Activated naive CD8-positive, alpha-beta T cell treated with anti-CD3 and anti-CD28 coated beads for 36 hours (primary cell): Measurements from ENCODE around the gene IFNW1. TPM values are rescaled to one million over a fixed set of nuclear protein-coding genes. Genes with fewer than 3 reads are reported as not detected.
"Not testable (repeated sequence)": the region's sequence is repeated elsewhere in the genome, so short reads cannot be mapped to it uniquely, and the experiment has no call there.

ENCODE experiments used
- DNase-seq: peaks from one replicate; pipeline ENCODE4 v3.0.0; 2021
- H3K27ac Mint-ChIP-seq: one replicate; pipeline ENCODE4 v1.8.0; 2022; ENCODE audit warnings: mild to moderate bottlenecking, moderate library complexity, mixed read lengths
- H3K27me3 Mint-ChIP-seq: one replicate; pipeline ENCODE4 v1.8.0; 2022; ENCODE audit warnings: mild to moderate bottlenecking, mixed read lengths
- H3K36me3 Mint-ChIP-seq: one replicate; pipeline ENCODE4 v1.8.0; 2021; ENCODE audit warnings: mild to moderate bottlenecking, mixed read lengths
- H3K4me1 Mint-ChIP-seq: one replicate; pipeline ENCODE4 v1.8.0; 2021; ENCODE audit warnings: mixed read lengths
- H3K4me3 Mint-ChIP-seq: one replicate; pipeline ENCODE4 v1.8.0; 2022; ENCODE audit warnings: mild to moderate bottlenecking, moderate library complexity, mixed read lengths
- H3K9me3 Mint-ChIP-seq: one replicate; pipeline ENCODE4 v1.8.0; 2022; ENCODE audit warnings: mixed read lengths
- total RNA-seq, 2 experiments: library from RNA; stranded (reverse); gene quantifications; one replicate each; pipeline ENCODE4 v1.2.3, GENCODE V29; 2021

Gene IFNW1
- total RNA-seq, result under 1 TPM in 1 of 2 experiments, not detected in 1; 0.10 TPM

DNA sequence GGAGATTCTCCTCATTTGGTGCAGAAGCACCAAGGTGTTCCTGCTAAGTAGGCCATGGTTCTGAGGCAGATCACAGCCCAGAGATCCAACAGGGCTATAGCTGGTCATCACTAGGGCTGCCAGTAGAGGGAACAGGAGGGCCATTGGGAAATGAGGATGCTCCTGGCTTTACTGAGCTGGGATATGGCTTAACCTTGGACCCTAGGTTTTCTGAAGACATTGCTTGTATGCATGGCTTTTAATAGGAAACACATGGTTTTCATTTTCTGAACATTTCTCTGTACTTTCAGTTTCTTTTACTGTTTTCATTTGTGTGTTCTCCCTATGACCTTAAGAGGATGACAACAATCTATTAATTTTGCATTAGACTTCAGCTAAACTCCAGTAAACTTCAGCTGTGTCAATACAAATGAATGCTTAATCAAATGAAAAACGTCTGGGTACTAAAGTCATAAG, at the start of gene IFNW1:
IFNW1 (minus strand) TSS at position 406 of the 456 bp plus-strand sequence; CDS start at position 144, 262 bp downstream.
- peaks cover 4% of the 10 kb centered on the region for H3K9me3 Mint-ChIP-seq
- H3K27ac Mint-ChIP-seq, result no peak within 1 kb of the TSS
- no peak within 1 kb of the TSS for H3K4me3 Mint-ChIP-seq
- no peaks in the 10 kb centered on the region for H3K27me3 Mint-ChIP-seq
- DNase-seq, result no peak
- H3K36me3 Mint-ChIP-seq, result no peaks in the 10 kb centered on the region
- peaks cover 20% of the 10 kb centered on the region for H3K4me1 Mint-ChIP-seq

DNA sequence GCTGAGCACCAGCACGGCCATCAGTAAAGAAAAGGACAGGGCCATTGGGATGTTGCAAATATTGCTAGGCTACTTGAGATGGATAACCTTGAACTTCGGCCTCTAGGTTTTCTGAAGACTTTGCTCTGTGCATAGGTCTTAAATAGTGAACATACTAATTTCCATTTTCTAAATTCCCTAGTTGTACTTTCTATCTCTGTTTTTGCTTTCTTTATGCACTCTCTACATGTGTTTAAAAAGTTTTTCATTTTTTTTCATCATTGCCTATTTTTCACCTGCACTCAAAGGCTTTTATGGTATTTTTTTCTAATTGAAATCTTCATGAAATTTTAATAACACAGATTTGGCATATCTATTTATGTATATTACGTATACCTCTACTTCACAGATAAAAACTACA, 45.9 kb upstream of the IFNW1 start, which contains the start of gene IFNA4:
IFNA4 (minus strand) TSS at position 101 of the 400 bp plus-strand sequence; CDS start at position 45, 56 bp downstream.
- DNase-seq, H3K36me3 Mint-ChIP-seq, H3K9me3 Mint-ChIP-seq, H3K4me1 Mint-ChIP-seq, H3K27ac Mint-ChIP-seq, H3K4me3 Mint-ChIP-seq, H3K27me3 Mint-ChIP-seq: not testable (repeated sequence)

DNA sequence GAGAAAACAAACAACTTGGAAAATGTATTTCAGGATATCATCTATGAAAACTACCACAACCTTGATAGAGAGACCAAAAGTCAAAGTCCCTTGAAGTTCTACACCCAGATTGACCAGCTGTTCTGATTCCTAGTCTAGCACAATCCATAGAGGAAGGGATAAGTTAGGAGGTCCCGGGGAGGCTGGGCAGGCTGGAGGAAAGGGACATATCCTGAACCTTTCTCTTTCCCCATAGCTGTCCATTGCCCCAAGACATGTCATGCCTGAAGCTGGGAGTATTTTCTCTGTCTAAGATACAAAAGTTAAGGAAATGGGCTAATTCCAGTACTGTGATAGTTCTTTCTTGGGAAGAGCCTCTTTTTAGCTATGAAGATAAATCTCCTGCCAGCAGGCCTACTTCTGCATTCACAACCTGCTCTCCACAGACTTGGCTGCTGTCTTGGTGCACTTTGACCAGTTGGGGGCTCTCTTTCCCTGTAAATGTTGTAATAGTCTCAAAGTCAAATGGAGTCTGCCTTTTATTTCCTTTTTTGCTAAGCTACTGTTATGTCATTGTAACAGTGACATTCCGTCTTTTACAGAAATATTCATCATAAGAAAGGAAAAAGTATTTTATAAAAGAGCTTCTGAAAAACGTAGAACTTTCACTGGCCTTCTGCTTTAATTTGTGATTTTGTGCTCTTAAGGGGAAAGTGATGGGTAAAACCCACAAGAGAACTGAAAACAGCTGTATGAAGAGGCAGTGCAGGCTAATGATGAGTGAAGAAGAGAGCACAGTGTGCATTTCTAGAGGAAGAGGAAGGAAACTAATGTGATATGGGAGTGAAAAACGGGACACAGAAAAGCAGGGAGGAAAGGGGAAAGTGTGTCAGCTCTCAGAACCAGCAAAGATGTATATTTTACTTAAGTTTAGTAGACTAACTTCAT, 41.4 kb upstream of the IFNW1 start:
- H3K36me3 Mint-ChIP-seq, H3K9me3 Mint-ChIP-seq, H3K27ac Mint-ChIP-seq, H3K4me3 Mint-ChIP-seq, H3K4me1 Mint-ChIP-seq, H3K27me3 Mint-ChIP-seq: not testable (repeated sequence)
- peak; percentile 15 for DNase-seq

DNA sequence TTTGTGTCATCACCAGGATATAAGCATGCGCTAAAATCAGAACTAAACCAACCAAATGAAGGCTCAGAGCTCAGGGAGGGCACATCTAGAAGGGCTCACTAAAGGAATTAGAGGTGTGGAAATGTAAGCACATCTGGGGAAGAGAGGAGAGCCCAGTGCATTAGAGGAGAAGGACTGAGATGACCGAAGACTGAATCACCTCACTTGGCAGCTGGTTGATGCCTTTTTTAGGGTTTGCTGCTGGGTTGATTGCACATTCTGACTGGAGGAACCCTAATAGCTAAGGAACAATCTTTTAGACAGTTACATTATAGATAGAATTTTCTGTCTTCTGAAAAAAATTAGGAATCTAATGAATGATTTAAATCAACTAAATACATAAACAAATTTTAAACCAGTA, 33.0 kb upstream of the IFNW1 start:
- H3K36me3 Mint-ChIP-seq, result no peaks in the 10 kb centered on the region
- no peak overlapping the region for H3K27ac Mint-ChIP-seq
- H3K4me3 Mint-ChIP-seq, result no peak overlapping the region
- H3K27me3 Mint-ChIP-seq, result no peaks in the 10 kb centered on the region
- no peaks in the 10 kb centered on the region for H3K4me1 Mint-ChIP-seq
- H3K9me3 Mint-ChIP-seq, result no peaks in the 10 kb centered on the region
- no peak for DNase-seq

DNA sequence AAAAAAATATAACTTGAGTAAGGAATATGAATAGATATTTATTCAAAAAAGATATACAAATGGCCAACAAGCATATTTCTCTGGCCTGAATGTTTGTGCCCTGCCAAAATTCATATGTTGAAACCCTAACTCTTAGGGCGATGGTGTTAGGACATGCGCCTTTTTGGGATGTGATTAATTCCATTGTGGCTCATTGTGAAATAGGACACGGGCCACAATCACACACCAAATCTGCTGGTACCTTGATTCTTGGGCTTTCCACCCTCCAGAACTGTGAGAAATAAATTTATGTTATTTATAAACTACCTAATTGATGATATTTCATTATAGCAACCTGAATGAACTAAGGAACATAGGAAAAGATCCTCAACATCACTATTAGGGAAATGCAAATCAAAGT, 30.5 kb upstream of the IFNW1 start:
- no peaks in the 10 kb centered on the region for H3K27me3 Mint-ChIP-seq
- no peaks in the 10 kb centered on the region for H3K36me3 Mint-ChIP-seq
- no peaks in the 10 kb centered on the region for H3K9me3 Mint-ChIP-seq
- no peak overlapping the region for H3K27ac Mint-ChIP-seq
- DNase-seq, result no peak
- H3K4me3 Mint-ChIP-seq, result no peak overlapping the region
- no peaks in the 10 kb centered on the region for H3K4me1 Mint-ChIP-seq

DNA sequence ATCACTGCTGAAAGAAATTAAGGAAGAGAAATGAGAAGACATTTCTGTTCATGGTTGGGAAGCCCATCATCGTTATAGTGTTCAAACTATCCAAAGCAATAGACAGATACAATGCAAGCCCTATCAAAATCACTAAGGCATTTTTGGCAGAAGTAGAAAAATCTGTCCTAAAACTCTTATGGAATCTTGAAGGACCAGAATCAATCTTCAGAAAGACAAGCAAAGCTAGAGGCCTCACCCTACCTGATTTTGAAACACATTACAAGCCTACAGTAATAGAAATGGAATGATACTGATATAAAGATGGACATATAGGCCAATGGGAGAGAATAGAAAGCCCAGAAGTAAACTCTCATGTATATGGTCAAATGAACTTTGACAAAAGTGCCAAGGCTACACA, 29.7 kb upstream of the IFNW1 start:
- Mint-ChIP-seq H3K27ac (no peak overlapping the region), H3K9me3 (no peaks in the 10 kb centered on the region), H3K4me3 (no peak overlapping the region), H3K36me3 (no peaks in the 10 kb centered on the region), H3K4me1 (peaks cover under 1% of the 10 kb centered on the region), H3K27me3 (no peaks in the 10 kb centered on the region)
- DNase-seq, result no peak

DNA sequence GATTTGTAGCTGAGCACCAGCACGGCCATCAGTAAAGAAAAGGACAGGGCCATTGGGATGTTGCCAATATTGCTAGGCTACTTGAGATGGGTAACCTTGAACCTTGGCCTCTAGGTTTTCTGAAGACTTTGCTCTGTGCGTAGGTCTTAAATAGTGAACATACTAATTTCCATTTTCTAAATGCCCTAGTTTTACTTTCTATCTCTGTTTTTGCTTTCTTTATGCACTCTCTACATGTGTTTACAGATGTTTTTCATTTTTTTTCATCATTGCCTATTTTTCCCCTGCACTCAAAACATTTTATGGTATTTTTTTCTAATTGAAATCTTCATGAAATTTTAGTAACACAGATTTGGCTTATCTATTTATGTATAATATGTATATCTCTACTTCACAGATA, 24.9 kb upstream of the IFNW1 start, which contains the start of gene IFNA21:
IFNA21 (minus strand) TSS at position 101 of the 400 bp plus-strand sequence; CDS start at position 53, 48 bp downstream.
- H3K27ac Mint-ChIP-seq, H3K36me3 Mint-ChIP-seq, H3K4me3 Mint-ChIP-seq, H3K9me3 Mint-ChIP-seq, DNase-seq, H3K27me3 Mint-ChIP-seq: not testable (repeated sequence)
- H3K4me1 Mint-ChIP-seq, result peaks cover 13% of the 10 kb centered on the region

DNA sequence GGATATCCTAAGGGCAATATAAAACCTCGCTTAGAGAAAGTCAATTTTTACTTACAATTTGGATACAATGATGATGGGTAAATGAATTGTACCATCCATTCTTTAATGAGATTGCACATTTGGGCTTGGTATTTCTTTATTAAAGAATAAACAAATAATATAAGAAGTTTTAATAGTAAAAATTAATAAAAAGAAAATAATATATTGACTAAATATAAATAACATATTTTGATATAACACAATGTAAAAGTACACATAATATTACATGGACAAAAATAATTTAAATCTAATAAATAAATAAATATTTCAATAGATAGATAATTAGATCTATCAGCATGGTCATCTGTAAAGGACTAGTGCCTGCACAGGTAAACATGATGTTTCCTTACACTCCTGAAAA, 23.9 kb upstream of the IFNW1 start:
- Mint-ChIP-seq H3K27me3 (no peaks in the 10 kb centered on the region), H3K4me3 (no peak overlapping the region), H3K36me3 (no peaks in the 10 kb centered on the region), H3K9me3 (peaks cover 2% of the 10 kb centered on the region), H3K4me1 (peaks cover 20% of the 10 kb centered on the region), H3K27ac (no peak overlapping the region)
- DNase-seq, result no peak

DNA sequence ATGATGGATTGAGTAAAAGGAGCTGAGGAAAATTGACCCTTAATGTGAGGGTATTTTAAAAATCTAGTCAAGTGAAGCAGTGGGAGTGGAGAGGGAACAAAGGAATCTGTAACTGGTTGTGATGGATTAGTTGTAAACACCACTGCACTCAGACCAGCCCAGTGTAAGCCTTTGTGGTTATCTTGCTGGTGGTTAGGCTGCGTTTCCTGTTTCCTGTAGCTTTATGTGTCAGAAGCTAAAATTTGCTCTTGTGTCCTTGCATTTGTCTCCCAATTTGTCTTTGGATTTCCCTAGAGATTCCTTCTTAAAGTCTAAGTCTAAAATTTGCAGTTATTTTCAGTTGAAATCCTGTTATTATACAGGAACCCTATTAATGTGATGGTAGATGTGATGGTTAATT, 18.5 kb upstream of the IFNW1 start:
- no peaks in the 10 kb centered on the region for H3K27me3 Mint-ChIP-seq
- H3K4me3 Mint-ChIP-seq, result peak overlapping the region; percentile 18
- no peak overlapping the region for H3K27ac Mint-ChIP-seq
- peak; percentile 21 for DNase-seq
- peaks cover 24% of the 10 kb centered on the region for H3K4me1 Mint-ChIP-seq
- H3K9me3 Mint-ChIP-seq, result peaks cover 5% of the 10 kb centered on the region
- H3K36me3 Mint-ChIP-seq, result no peaks in the 10 kb centered on the region

DNA sequence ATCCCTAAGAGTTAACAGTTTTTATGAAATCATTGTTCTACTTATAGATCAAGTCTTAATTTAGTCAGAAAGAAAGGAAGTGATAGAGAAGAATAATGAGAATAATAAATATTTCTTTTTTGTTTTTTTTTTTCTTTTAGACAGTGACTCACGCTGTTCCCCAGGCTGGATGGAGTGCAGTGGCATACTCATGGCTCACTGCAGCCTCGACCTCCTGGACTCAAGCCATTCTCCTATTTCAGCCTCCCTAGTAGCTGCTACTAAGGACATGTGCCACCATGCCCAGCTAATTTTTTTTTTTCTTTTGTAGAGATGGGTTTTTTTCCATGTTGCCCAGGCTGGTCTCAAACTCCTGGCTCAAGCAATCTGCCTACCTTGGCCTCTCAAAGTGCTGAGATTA, 13.9 kb upstream of the IFNW1 start:
- DNase-seq, result no peak
- H3K4me1 Mint-ChIP-seq, result peaks cover 13% of the 10 kb centered on the region
- no peak overlapping the region for H3K4me3 Mint-ChIP-seq
- no peaks in the 10 kb centered on the region for H3K36me3 Mint-ChIP-seq
- no peak overlapping the region for H3K27ac Mint-ChIP-seq
- no peaks in the 10 kb centered on the region for H3K27me3 Mint-ChIP-seq
- H3K9me3 Mint-ChIP-seq, result peaks cover 3% of the 10 kb centered on the region

DNA sequence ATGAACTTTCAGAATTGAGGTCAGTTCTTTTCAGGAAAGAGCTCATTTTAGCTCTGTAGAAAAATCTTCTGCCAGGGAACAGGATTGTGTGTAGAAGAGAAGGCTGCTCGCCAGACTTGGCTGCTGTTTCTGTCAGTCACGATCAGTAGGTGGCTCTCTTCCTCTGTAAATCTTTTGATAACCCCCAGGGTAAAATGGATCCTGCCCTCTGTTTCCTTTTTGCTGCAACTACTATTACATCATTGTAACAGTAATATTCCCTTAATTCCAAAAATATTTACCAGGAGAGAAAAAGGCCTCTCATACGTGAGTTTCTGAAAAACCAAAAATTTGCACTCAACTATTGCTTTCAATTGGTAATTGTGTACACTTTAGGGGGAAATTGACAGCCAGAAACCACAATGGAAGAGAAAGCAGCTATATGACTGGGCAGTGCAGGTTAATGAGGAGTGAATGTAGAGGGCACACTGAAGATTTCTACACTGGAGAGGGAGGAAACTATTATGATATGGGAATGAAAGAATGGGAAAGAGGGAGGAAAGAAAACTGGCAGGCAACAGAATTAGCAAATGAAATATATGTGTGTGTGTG, 12.5 kb upstream of the IFNW1 start:
- Mint-ChIP-seq H3K36me3 (no peaks in the 10 kb centered on the region), H3K27ac (no peak overlapping the region), H3K27me3 (no peaks in the 10 kb centered on the region), H3K9me3 (peaks cover 4% of the 10 kb centered on the region), H3K4me3 (no peak overlapping the region), H3K4me1 (peaks cover 7% of the 10 kb centered on the region)
- no peak for DNase-seq

DNA sequence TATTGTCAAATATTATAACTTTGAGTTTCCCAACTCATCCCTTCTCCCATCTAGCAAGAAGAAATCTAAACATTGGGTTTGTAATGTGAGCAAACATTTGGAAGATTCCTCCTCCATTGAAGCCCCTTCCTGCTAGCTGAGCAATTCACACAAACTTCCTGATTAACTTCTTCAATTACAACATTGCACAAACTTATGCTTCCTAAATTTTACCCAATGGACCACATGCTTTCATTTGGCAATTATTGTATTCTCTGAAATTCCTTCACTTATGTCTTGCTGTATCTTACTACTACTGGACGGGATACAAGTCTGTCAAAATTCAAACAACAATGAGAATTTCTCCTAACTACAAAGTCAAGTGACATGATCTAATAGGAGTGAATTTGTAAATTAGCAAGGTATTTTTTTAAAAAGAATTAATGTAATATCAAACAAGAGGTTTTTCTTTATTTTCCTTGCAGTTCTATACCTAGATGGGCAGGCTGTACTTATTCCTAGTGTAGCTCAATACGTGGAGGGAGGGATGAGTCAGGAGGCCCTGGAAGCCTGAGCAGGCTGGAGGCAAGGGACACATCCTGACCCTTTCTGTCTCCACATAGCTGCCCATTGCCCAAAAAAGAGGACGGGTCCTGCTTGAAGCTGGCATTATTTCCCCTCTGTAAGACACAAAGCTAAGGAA, 11.8 kb upstream of the IFNW1 start:
- Mint-ChIP-seq H3K4me3 (no peak overlapping the region), H3K9me3 (peaks cover 8% of the 10 kb centered on the region), H3K4me1 (peaks cover 7% of the 10 kb centered on the region), H3K27me3 (no peaks in the 10 kb centered on the region), H3K27ac (no peak overlapping the region), H3K36me3 (peaks cover under 1% of the 10 kb centered on the region)
- no peak for DNase-seq

DNA sequence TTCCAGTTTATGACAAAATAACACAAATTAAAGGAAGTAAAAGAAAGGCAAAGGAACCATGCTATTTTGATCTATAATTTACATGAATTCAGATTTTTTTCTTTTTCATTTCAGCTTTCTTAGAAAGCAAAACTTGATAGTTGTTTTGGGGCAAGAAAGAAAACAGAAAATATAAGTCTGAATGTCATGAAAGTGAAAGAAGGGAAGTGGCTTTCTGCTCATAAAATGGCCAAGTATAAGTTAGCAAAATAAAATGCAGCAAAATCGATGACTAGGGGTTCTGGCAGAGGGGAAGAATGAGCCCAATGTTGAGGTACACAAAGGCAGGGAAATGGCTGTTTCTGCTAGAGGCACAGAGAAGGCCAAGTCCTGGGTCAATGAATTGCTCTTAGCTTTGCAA, 3.0 kb upstream of the IFNW1 start:
- peaks cover 7% of the 10 kb centered on the region for H3K36me3 Mint-ChIP-seq
- H3K9me3 Mint-ChIP-seq, result peaks cover 25% of the 10 kb centered on the region
- H3K4me1 Mint-ChIP-seq, result peaks cover 20% of the 10 kb centered on the region
- no peak overlapping the region for H3K4me3 Mint-ChIP-seq
- peak overlapping the region; percentile 44 for H3K27ac Mint-ChIP-seq
- H3K27me3 Mint-ChIP-seq, result no peaks in the 10 kb centered on the region
- DNase-seq, result no peak

DNA sequence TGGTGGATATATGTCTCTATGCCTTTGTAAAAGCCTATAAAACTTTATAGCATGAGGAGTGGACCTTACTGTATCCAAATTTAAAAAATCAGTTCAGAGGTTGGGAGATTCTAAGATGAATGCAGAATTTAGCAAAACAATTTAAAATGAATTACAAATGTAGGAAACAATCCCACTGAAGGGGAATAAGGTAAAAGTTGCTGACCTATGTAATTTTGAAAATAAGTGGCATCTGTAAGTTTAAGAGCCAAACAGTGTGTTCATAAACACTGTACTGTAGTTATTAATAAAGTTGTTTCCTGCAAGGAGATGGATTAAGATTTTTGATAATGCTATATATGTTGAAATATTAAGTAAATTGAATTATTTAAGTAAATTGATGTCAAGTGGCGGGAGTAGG, 4.6 kb downstream of the IFNW1 start:
- H3K4me3 Mint-ChIP-seq, result no peak overlapping the region
- H3K27ac Mint-ChIP-seq, result no peak overlapping the region
- no peak for DNase-seq
- H3K36me3 Mint-ChIP-seq, result no peaks in the 10 kb centered on the region
- peaks cover 6% of the 10 kb centered on the region for H3K4me1 Mint-ChIP-seq
- H3K9me3 Mint-ChIP-seq, result no peaks in the 10 kb centered on the region
- no peaks in the 10 kb centered on the region for H3K27me3 Mint-ChIP-seq

DNA sequence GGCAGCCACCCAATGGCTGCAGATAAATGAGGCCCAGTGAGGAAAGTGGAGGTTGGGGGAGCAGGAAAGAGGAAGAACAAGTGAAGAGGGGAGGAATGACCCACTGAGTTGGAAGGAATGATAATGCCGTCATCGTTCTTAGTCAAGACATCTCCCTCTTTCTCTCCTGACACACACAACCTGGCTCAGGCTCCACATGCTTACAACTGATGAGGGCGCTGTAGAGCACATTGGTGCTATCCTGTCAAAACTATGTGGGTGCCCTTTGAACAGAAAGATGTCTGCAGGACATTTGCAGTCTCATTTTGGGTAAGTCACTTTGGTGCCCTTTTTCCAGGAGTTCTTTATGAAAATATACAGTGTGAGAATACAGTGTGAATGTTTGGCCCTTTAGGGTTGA, 5.9 kb downstream of the IFNW1 start:
- Mint-ChIP-seq H3K4me3 (no peak overlapping the region), H3K9me3 (no peaks in the 10 kb centered on the region), H3K27me3 (no peaks in the 10 kb centered on the region), H3K4me1 (no peaks in the 10 kb centered on the region), H3K27ac (no peak overlapping the region), H3K36me3 (no peaks in the 10 kb centered on the region)
- no peak for DNase-seq
